22Rv1 (cell line): Measurements from ENCODE around the gene TMTC4.
"Not testable (repeated sequence)": the region's sequence is repeated elsewhere in the genome, so short reads cannot be mapped to it uniquely, and the experiment has no call there.

Source experiments
- H3K27ac ChIP-seq: fragments of 450-650 bp; 2 replicates; pipeline ENCODE4 v1.5.1; 2017
- CTCF ChIP-seq: fragments of 450-650 bp; IDR thresholded peaks from 2 replicates; pipeline ENCODE4 v1.5.1; 2017; ENCODE audit warnings: mild to moderate bottlenecking
- ZFX ChIP-seq: fragments of 450-650 bp; IDR thresholded peaks from 2 replicates; pipeline ENCODE4 v1.6.1; 2017; ENCODE audit warnings: antibody characterized with exemption, borderline replicate concordance

The TMTC4 gene

GRCh38 chr13:100581504-100581903, 93.1 kb downstream of the TMTC4 start:
- no peak overlapping the region for H3K27ac ChIP-seq
- TF ChIP-seq CTCF: no peak
- TF ChIP-seq ZFX: no peak

- TF ChIP-seq ZFX (no peak), CTCF (no peak)
- H3K27ac ChIP-seq: no peak overlapping the region
Observed at GRCh38 chr13:100581030-100581429, 93.6 kb downstream of the TMTC4 start.

- no peak overlapping the region for H3K27ac ChIP-seq
- TF ChIP-seq CTCF: no peak
- TF ChIP-seq ZFX: no peak
Observed at GRCh38 chr13:100580045-100580444, 94.5 kb downstream of the TMTC4 start.

GRCh38 chr13:100577239-100577638, 97.4 kb downstream of the TMTC4 start:
- H3K27ac ChIP-seq: not testable (repeated sequence)

- no peak overlapping the region for H3K27ac ChIP-seq
- TF ChIP-seq ZFX (no peak), CTCF (peak; percentile 91)
Observed at GRCh38 chr13:100573121-100573520, 101.5 kb downstream of the TMTC4 start.

GRCh38 chr13:100566543-100566942, 108.1 kb downstream of the TMTC4 start:
- H3K27ac ChIP-seq: no peak overlapping the region
- TF ChIP-seq CTCF (no peak), ZFX (no peak)

GRCh38 chr13:100565286-100565685, 109.3 kb downstream of the TMTC4 start:
- H3K27ac ChIP-seq: no peak overlapping the region
- TF ChIP-seq ZFX (no peak), CTCF (no peak)

- TF ChIP-seq ZFX (no peak), CTCF (no peak)
- H3K27ac ChIP-seq: no peak overlapping the region
Observed at GRCh38 chr13:100564444-100565223, 110.0 kb downstream of the TMTC4 start.
